HG03432 (cell line): ENCODE measurements around the gene MYLK.

Experiments used
- ATAC-seq: cut with Tn5 transposase; IDR thresholded peaks from one replicate; pipeline ENCODE4 v1.9.1; 2021; ENCODE audit warnings: mild to moderate bottlenecking, moderate library complexity; ENCODE audit not compliant: unreplicated experiment

The MYLK gene

GRCh38 chr3:123832692-123833397 lies 51.3 kb downstream of the MYLK start:
- ATAC-seq = no peak

GRCh38 chr3:123831420-123831819 lies 52.7 kb downstream of the MYLK start:
- ATAC-seq = no peak

- no peak for ATAC-seq
Observed at GRCh38 chr3:123821920-123822319, 62.2 kb downstream of the MYLK start.

- ATAC-seq = no peak
Observed at GRCh38 chr3:123819949-123820348, 64.2 kb downstream of the MYLK start.

GRCh38 chr3:123818921-123819429 lies 65.2 kb downstream of the MYLK start:
- ATAC-seq = no peak

GRCh38 chr3:123818324-123818920 lies 65.7 kb downstream of the MYLK start:
- ATAC-seq = no peak

GRCh38 chr3:123817413-123817812 lies 66.7 kb downstream of the MYLK start:
- ATAC-seq = no peak

GRCh38 chr3:123816673-123817207 lies 67.4 kb downstream of the MYLK start:
- no peak for ATAC-seq

GRCh38 chr3:123815981-123816380 lies 68.2 kb downstream of the MYLK start:
- ATAC-seq = no peak

- ATAC-seq = no peak
Observed at GRCh38 chr3:123813876-123814275, 70.3 kb downstream of the MYLK start.

- ATAC-seq = no peak
Observed at GRCh38 chr3:123809597-123809996, 74.5 kb downstream of the MYLK start.

- no peak for ATAC-seq
Observed at GRCh38 chr3:123808812-123809211, 75.3 kb downstream of the MYLK start.

GRCh38 chr3:123807820-123808219 lies 76.3 kb downstream of the MYLK start:
- ATAC-seq = no peak

GRCh38 chr3:123805504-123805903 lies 78.6 kb downstream of the MYLK start:
- ATAC-seq = no peak

- no peak for ATAC-seq
Observed at GRCh38 chr3:123805101-123805500, 79.0 kb downstream of the MYLK start.

GRCh38 chr3:123804676-123805075 lies 79.5 kb downstream of the MYLK start:
- ATAC-seq = no peak

GRCh38 chr3:123803521-123803920 lies 80.6 kb downstream of the MYLK start:
- ATAC-seq = no peak

- no peak for ATAC-seq
Observed at GRCh38 chr3:123802007-123802625, 82.0 kb downstream of the MYLK start.

- ATAC-seq = no peak
Observed at GRCh38 chr3:123801474-123801873, 82.7 kb downstream of the MYLK start.

- no peak for ATAC-seq
Observed at GRCh38 chr3:123800362-123800682, 83.8 kb downstream of the MYLK start.

- no peak for ATAC-seq
Observed at GRCh38 chr3:123799544-123800361, 84.4 kb downstream of the MYLK start.
